D721Med (cell line): ENCODE results near the gene HCN4.

Experiments used
- DNase-seq: peaks from one replicate; pipeline ENCODE4 v3.0.0; 2011; ENCODE audit warnings: low spot score; ENCODE audit not compliant: insufficient read length
- FAIRE-seq: peaks from 2 replicates; lab custom pipeline; 2011; peaks lifted over from hg19 to GRCh38; lab: Jason Lieb, UNC
- TF ChIP-seq, protein P1 (sequence below): IDR thresholded peaks from 2 replicates; pipeline ENCODE4 v1.5.1; 2012; ENCODE audit warnings: mild to moderate bottlenecking, control low read depth; ENCODE audit not compliant: insufficient read depth; ENCODE audit errors: missing control alignments

HCN4 gene

GRCh38 chr15:73349191-73349590, 19.6 kb downstream of the HCN4 start:
- no peak for FAIRE-seq
- no peak for DNase-seq
- TF ChIP-seq, protein P1, sequence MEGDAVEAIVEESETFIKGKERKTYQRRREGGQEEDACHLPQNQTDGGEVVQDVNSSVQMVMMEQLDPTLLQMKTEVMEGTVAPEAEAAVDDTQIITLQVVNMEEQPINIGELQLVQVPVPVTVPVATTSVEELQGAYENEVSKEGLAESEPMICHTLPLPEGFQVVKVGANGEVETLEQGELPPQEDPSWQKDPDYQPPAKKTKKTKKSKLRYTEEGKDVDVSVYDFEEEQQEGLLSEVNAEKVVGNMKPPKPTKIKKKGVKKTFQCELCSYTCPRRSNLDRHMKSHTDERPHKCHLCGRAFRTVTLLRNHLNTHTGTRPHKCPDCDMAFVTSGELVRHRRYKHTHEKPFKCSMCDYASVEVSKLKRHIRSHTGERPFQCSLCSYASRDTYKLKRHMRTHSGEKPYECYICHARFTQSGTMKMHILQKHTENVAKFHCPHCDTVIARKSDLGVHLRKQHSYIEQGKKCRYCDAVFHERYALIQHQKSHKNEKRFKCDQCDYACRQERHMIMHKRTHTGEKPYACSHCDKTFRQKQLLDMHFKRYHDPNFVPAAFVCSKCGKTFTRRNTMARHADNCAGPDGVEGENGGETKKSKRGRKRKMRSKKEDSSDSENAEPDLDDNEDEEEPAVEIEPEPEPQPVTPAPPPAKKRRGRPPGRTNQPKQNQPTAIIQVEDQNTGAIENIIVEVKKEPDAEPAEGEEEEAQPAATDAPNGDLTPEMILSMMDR = no peak

DNA sequence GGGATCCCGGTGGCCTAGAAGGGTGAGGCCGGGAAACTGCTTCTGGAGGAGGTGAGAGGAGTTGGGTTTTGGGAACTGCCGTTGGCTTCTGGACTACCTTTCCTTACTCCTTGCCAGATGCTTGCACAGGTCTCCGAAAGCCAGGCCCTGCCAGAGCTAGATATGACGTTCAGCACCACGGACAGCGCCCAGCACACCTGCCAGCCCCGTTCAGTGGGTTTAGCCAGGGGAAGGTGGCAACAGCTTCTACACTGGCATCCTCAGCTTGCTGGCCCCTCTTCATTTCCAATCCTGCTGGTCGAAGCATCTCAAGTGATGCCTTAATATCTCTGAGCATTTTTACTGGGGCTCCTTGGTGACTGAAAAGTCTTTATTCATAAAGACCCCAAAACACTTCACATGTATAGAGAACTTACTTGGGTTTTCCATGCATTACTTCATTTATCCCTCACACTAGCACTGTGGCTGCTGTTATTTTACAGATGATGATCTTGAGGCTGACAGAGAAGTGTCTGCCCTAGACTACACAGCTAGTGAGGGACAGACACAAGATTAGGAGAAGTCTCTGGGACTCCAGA, 21.9 kb downstream of the HCN4 start:
- FAIRE-seq (no peak), DNase-seq (no peak)

DNA sequence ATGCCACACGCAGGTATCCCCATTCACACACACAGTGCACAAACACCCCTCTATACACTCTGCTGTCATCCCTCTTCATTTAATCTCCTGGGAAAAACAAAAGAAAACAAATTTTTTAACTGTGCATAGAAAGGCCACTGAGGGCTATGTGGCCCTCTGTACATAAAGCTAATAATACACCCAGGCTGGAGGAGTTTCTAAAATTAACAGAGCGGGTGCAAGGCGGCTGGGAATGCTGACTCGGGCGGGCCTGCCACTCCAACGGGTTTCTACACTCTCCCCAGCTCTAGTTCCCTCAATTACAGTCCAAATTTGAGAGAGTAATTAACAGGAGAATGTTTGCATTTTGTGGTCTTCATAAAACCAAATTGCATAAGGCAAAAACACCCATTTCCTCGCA, 23.1 kb downstream of the HCN4 start:
- FAIRE-seq = no peak
- DNase-seq = no peak

More for the DNA sequence above, 21.9 kb downstream of the HCN4 start:
- TF ChIP-seq, protein P1 = no peak

DNA sequence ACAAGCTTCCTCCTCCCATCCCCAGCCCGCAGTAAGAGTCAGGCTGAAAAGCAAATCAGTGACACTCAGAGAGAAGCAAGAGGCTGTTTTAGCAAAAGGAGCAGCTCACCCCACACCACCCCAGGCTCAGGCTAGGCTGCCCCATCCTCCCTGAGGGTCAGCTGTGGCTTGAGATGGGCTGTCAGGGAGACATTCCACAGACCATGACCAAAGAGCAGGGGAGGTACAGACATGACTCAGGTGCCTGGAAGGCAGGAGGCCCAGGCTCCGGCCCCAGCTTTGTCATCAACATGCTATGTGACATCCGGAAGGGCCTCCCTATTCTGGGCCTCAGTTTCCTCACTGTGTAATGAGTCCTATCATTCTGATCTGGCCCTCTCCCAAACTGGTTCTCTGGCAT, 24.7 kb downstream of the HCN4 start:
- TF ChIP-seq, protein P1 = no peak
- FAIRE-seq = no peak

More for the DNA sequence above, 23.1 kb downstream of the HCN4 start:
- TF ChIP-seq, protein P1 = no peak

GRCh38 chr15:73341886-73342600, 26.7 kb downstream of the HCN4 start:
- FAIRE-seq (no peak), DNase-seq (no peak)
- TF ChIP-seq, protein P1 = no peak

More for the DNA sequence above, 24.7 kb downstream of the HCN4 start:
- no peak for DNase-seq

- FAIRE-seq = no peak
These were observed 28.1 kb downstream of the HCN4 start for GRCh38 chr15:73340502-73341192.

More at GRCh38 chr15:73340502-73341192, 28.1 kb downstream of the HCN4 start:
- TF ChIP-seq, protein P1 = no peak
- DNase-seq = no peak
